B cell (primary cell): ENCODE data around the gene FTO.

ENCODE experiments used
- CTCF ChIP-seq: fragments of 200-600 bp; IDR thresholded peaks from one replicate; pipeline ENCODE4 v1.8.0; 2022; ENCODE audit warnings: antibody characterized with exemption, mild to moderate bottlenecking
- EZH2 ChIP-seq: IDR thresholded peaks from 2 replicates; pipeline ENCODE4 v1.6.1; 2012; ENCODE audit warnings: borderline replicate concordance, low read depth, mild to moderate bottlenecking, moderate library complexity, low read length; ENCODE audit not compliant: insufficient read depth, poor library complexity, severe bottlenecking

- TF ChIP-seq EZH2 = no peak
- TF ChIP-seq CTCF = no peak
These were observed 382.8 kb downstream of the FTO start for GRCh38 chr16:54086791-54087190.
